Left renal pelvis (tissue), 4 donors: Measurements from ENCODE around the gene SMURF2. TPM values are rescaled to one million over a fixed set of nuclear protein-coding genes. Genes with fewer than 3 reads are reported as not detected.
"Not testable (repeated sequence)": the region's sequence is repeated elsewhere in the genome, so short reads cannot be mapped to it uniquely, and the experiment has no call there.

ENCODE experiments used
- DNase-seq, 4 donors: peaks; one replicate each; pipeline ENCODE4 v3.0.0-alpha.2; 2013; ENCODE audit warnings: low read depth in 4 of 4, low spot score in 3 of 4
- polyA plus RNA-seq, 4 donors: library from polyadenylated mRNA; unstranded; fragments of 120-200 nt; gene quantifications; one replicate each; pipeline ENCODE4 v1.2.1, GENCODE V29; 2013; ENCODE audit not compliant: insufficient read length in 4 of 4

SMURF2 gene
- polyA plus RNA-seq, 4 donors, result 32.7 to 43.7 (median 39.6) TPM

DNA sequence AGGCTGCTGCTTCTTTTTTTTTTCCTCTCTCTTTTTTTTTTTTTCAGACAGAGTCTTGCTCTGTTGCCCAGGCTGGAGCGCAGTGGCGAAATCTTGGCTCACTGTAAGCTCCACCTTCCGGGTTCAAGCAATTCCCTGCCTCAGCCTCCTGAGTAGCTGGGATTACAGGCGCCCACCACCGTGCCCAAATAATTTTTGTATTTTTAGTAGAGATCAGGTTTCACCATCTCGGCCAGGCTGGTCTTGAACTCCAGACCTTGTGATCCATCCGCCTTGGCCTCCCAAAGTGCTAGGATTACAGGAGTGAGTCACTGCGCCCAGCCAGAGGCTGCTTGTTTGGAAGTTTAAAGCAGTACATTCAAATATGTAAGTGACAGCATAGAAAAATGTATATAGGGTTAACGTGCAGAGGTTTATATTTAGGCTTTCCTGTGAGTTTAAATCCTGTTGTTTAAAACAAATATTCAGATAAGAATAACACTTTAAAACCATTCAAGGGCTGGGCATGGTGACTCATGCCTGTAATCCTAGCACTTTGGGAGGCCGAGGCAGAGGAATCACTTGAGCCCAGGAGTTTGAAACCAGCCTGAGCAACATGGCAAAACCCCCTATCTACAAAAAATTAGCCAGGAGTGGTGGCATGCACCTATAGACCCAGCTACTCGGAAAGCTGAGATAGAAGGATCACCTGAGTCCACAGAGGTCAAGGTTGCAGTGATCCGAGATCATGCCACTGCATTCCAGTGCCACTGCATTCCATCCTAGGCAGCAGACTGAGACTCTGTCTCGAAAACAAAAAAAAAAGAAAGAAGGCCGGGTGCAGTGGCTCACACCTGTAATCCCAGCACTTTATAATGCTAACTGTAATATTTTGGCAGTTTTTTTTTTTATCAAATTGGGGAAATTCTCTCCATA is 6.0 kb upstream of the SMURF2 start:
- not testable (repeated sequence) for DNase-seq

DNA sequence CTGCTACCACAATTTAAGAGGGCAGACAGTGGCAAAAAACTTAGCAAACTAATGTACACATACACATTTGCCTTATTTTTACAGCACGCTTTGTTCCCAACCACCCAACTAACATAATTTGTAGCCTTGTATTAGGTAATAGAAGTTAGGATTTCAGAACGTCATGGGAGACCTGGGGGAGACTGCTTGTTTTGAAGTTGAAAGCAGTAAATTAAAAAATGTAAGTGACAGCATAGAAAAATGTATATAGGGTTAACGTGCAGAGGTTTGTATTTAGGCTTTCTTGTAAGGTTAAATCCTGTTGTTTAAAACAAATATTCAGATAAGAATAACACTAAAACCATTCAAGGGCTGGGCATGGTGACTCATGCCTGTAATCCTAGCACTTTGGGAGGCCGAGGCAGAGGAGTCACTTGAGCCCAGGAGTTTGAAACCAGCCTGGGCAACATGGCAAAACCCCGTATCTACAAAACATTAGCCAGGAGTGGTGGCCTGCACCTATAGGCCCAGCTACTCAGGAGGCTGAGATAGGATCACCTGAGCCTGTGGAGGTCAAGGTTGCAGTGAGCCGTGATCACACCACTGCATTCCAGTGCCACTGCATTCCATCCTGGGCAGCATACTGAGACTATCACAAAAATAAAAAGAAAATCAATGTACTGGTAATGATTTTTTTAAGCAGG is 2.3 kb upstream of the SMURF2 start:
- DNase-seq, result not testable (repeated sequence)

DNA sequence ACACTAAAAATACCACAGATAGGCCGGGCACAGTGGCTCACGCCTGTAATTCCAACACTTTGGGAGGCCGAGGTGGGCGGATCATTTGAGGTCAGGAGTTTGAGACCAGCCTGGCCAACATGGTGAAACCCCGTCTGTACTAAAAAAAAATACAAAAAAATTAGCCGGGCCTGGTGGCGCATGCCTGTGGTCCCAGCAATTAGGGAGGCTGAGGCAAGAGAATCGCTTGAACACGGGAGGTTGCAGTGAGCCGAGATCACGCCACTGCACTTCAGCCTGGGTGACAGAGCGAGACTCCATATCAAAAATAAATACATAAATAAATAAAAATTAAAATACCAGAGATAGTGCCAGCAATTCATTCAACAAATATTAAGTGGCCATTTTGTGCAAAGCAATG is 1.7 kb upstream of the SMURF2 start:
- DNase-seq, result not testable (repeated sequence)

DNA sequence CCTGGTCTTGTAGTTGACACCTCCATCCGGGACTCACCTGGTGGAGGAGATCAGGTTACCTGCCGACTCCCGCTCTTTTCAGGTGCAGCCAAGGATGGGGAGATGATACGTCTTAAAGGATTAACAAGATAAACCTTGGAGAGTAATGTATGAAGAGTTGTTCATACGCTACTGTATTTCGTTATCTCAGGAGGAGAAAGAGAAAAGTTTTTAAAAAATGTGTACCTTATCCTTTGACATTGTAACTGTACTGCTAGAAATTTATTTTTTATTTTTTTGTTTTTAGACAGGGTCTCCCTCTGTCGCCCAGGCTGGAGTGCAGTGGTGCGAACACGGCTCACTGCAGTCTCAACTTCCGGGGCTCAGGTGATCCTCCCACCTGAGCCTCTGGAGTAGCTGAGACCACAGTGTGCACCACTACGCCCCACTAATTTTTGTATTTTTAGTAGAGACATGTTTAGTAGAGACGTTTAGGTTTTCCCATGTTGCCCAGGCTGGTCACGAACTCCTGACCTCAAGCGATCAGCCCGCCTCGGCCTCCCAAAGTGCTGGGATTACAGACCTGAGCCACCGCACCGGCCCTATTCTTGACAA is 764 bp upstream of the SMURF2 start:
- DNase-seq, result no peak

DNA sequence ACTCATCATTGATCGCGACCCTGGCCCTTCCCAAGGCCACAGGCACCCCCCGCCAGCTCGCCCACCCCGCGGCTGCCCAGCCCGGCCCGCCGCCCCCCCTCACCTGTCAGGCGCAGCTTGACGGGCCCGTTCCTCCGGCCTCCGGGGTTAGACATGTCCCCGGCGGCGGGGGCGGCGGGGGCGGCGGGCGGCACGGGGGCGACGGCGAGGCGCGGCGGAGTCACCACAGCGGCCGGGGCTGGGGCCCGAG is 456 bp downstream of the SMURF2 start:
- DNase-seq, result no peak

DNA sequence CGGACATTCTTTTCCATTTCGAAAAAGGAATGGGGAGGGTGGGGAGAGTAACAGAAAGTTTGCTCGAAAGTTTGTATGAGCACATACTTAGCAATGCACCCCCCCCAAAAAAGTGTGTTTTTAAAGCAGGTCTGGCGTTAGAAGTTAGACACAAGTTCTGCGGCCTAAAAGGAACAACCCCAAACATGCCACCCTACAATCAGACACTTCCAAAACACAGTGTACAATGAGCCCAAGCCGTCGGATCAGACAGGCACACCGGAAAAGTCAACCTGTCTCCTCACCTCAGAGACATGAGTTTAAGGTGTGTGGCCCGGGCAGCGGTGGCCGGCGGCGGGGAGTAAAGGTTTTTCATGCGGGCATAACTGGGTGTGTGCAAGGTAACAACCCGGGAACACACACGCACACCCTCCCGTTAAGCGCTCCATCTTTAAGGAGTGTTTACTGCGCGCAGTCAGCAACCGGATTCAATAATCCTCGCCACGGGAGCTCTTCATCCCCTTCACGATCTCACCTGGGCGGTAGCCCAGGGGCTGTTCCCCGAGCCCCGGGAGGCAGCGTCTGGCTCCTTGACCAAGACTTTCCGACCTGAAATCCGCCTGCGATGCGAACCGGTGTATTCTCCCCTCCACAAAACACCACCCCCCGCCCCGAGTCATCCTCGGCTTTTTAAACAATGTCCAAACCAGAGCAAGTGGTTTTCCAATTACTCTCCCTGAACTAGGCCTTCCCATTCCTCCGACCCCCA is 955 bp downstream of the SMURF2 start:
- peak in 1 of 4 donors; percentile 18 for DNase-seq

DNA sequence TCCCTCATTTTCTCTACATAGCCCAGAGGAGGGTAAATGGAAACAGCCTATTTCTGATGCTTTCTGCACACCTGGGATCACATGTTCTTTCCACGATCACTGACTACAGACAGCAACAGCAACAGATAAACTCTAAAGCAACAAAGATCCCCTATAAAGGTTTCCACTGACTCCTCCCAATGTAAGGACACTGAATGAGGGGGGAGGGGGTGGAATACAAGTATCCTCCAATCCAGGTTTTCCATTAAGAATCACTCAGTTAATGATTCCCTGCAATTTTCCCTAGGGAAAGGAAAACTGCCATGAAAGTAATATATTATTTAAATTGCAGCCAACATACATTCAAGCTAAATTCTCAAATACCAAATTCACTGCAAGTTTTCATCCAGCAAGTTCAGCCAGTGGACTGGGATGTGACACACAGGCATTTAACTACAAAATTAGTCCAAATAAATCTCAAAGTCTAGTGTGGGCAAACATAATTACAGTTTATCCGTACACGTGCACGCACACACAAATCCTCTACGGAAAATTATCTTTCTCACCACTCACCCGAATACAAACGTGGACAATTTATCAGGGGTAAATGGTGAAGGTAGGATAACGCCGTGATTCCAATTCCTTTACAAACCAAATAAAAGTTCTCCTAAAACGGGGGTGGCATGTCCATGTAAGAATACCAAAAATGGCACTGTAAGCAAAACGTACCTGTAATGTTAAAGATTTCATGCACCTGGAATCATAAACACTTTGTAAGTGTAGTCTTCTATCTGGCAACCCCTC is 1.7 kb downstream of the SMURF2 start:
- DNase-seq, result peak in 2 of 4 donors; percentile 20 to 22

DNA sequence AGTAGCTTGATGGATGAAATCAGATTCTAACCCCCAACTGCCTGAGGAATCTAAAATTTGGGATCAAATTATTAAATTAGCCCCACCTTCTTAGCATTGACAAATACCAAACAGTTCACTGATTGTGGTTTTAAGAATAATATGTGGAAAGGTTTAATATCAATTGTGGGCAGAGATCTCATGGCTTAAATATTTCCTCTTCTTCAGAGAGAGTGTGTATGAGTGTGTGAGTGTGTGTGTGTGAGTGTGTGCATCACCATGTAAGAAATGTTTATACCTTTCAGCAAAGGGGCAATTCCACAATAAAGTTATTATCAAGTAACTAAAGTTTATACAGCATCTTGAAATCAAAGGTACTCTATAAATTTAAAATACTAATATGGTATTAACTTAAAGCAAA is 3.2 kb downstream of the SMURF2 start:
- no peak for DNase-seq

DNA sequence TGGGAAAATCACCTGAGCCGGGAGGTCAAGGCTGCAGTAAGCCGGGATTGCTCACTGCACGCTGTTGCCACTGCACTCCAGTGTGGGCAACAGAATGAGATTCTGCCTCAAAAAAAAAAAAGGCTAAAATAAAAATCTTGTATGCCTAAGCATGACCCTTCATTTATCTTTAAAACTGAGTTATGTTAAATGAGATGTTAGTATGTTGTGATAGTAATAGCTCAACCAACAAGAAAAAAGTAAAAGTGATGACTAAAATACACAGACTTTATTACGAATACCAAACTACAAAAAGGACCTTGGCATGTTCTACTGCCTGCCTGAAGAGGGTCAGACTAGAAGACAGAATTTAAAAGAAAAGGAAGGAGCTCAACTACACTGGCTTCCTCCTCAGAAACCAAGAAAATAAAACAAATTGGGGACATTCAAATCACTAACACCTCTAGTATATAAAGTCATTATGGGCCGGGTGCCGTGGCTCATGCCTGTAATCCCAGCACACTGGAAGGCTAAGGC is 4.4 kb downstream of the SMURF2 start:
- no peak for DNase-seq

DNA sequence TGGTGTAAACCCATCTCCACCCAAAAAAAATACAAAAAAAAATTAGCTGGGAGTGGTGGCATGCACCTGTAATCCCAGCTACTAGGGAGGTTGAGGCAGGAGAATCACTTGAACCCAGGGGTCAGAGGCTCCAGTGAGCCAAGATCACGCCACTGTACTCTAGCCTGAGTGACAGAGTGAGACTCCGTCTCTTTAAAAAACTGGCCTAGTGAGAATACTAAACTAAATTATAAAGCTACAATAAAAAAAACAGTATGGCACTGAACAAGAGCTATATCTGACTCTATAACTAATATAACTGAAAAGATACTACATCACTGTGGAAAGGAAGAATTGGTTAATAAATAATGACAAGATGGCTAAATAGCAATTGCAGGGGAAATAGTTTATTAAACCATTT is 6.4 kb downstream of the SMURF2 start:
- no peak for DNase-seq

DNA sequence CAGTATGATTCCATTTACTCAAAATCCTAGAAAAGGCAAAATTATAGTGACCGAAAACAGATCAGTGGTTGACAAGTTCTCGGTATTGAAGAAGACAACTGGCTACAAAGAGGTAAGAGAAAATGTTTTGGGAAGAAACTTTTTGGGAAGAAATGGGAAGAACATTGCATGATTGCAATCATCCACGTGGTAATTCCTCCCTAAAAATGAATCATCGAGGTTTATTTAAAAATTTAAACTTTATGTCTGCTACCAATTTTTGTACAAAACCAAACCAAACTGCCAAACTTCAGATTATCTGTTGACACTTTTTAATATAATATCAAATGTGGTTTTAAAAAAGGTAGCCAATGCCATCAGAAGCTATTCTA is 8.1 kb downstream of the SMURF2 start:
- no peak for DNase-seq

DNA sequence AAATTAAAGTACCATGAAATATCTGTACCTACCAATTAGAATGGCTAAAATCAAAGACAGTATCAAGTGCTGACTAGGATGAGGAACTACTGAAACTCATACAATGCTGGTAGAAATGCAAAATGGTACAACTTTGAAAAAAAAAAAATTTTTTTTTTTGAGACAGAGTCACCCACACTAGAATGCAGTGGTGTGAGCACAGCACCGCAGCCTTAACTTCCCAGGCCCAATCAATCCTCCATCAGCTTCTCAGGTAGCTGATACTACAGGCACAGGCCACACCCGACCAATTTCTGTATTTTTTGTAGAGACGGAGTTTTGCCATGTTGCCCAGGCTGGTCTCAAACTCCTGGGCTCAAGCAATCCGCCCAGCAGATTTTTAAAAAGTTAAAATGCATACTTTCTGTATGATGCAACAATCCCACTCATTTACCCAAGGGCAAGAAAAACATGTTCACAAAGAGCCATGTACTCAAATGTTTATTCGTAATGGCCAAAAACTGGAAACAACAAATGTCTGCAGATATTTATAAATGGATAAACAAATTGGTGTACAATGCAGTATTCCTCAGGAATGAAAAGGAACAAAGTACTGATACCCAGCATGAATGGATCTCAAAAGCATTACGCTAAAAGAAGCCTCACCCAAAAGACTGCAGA is 8.7 kb downstream of the SMURF2 start:
- DNase-seq, result no peak

DNA sequence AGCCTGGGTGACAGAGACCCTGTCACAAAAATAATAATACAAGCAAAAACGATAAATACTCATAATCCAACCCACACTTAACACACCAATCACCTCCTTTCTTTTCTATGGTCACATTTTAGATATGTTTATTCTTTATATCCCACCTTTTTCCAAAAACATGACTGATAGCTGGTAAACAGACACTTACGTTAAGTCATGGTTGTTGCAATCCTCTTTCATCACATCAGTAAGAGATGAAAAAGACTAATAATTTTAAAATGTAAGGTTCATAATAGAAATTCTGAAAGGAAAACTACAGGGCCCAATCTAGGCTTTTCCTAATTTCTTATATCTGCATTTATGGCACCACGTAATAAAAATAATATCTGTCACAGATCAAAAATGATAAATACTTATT is 10.2 kb downstream of the SMURF2 start:
- DNase-seq, result no peak

DNA sequence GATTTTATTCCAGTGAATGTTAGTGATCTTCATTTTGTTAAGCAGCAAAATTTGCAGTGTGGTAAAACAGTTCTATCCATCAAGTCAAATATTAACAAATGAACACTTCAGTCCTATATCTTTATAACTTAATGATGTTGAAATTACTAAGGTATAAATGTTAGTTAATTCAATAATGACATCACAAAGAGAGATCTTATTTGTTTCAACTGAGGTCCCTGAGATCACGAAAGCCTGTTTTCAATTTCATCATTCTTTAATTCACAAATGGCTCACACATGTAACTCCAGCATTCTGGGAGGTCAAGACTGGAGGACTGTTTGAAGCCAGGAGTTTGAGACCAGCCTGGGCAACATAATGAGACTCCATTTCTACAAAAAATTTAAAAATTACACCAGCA is 13.9 kb downstream of the SMURF2 start:
- DNase-seq, result no peak

DNA sequence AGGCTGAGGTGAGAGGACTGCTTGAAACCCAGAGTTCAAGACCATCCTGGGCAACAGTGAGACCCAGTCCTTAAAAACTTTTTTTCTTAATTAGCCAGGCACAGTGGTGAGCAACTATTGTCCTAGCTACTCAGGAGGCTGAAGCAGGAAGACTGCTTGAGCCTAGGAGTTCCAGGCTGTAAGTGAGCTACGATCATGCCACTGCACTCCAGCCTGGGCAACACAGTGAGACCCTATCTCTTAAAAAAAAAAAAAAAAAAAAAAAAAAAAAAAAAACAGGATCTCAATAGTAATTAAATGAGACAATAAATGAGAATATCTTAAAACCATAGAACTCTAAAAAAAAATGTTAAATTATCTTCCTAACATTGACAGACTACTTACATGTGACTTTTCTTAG is 14.3 kb downstream of the SMURF2 start:
- no peak for DNase-seq

DNA sequence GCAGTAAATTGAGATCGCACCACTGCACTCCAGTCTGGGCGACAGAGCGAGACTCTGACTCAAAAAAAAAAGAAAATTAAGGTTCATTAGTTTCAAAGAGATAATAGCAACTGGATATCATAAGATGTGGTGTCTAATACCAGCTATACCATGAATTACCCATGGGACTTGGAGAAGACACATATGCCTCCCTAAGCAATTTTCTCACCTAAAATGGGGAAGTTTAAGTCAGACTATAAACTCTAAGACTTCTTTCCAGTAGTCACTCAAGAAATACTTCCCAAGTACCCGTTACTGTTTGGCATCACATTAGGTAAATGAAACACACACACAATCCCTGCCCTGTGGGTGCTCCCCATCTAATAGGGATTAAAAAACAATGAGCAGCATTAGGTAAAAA is 22.6 kb downstream of the SMURF2 start:
- DNase-seq, result no peak

DNA sequence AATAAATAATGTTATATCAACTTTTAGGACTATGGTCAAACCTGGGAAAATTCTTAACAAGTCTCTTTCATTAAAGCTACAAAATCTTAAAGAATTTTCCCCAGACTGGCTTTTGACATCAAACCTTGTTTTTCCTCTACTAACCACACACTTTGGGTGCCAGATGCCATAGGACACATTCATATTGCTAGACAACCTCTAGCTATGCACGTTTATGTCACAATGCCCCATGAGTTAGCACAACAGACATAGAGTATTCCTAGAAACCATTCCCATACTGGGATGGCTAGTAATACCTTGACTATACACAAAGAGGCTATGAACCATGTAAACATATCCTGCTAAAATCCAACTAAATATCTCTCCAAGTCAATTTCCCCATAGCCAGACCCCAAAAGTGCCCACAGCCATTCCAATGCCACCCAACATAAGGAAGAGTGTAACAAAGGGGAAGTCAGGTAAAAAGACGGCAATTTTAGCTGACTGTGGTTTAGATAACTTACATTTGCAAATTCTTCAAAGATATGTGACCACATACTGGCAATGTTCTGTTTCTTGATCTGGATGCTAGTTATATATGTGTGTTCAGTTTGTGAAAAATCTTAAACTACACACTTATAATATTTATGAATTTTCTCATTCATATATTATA is 23.4 kb downstream of the SMURF2 start:
- DNase-seq, result no peak

DNA sequence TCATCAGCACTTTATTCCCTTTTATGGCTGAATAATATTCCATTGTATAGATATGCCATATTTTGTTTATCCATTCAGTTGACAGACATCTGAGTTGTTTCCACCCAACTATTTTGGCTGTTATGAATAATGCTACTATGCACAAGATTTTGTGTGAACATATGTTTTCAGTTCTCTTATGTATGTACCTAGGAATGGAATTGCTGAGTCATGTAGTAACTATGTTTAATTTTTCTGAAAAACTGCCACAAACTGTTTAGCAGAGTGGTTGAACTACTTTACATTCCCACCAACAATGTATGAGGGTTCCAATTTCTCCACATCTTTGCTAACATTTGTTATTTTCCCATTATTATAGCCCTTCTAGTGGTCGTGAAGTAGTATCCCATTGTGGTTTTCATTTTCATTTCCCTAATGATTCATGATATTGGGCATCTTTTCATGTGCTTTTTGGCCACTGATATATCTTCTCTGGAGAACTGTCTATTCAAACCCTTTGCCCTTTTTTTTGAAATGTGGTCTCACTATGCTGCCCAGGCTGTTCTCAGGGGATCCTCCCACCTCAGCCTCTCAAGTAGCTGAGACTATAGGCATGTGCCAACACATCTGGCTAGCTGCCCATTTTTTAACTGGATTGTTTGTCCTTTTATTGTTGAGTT is 26.3 kb downstream of the SMURF2 start:
- no peak for DNase-seq

DNA sequence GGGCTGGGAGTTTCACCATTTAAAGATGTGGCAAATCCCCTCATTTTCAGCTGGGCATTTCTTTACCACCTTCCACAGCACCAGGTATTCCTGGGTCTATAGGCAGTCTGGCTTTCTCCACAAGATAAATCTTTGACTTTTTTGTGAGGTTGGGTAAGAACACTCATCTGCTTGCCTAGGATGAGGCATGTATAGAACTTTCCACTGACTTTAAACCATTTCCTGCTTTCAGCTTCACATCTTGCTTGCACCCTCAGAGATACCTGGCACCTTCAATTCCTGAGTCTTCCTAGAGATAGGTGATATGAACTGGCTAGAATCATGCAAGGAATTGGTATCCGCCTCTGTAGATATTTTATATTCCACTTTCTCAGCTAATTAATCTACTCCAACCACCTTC is 27.9 kb downstream of the SMURF2 start:
- DNase-seq, result no peak
